ENCODE results near the gene SLC16A5. TPM values are rescaled to one million over a fixed set of nuclear protein-coding genes. Genes with fewer than 3 reads are reported as not detected.

SLC16A5 gene
- total RNA-seq, 2 experiments from 2014 or later = not detected

DNA sequence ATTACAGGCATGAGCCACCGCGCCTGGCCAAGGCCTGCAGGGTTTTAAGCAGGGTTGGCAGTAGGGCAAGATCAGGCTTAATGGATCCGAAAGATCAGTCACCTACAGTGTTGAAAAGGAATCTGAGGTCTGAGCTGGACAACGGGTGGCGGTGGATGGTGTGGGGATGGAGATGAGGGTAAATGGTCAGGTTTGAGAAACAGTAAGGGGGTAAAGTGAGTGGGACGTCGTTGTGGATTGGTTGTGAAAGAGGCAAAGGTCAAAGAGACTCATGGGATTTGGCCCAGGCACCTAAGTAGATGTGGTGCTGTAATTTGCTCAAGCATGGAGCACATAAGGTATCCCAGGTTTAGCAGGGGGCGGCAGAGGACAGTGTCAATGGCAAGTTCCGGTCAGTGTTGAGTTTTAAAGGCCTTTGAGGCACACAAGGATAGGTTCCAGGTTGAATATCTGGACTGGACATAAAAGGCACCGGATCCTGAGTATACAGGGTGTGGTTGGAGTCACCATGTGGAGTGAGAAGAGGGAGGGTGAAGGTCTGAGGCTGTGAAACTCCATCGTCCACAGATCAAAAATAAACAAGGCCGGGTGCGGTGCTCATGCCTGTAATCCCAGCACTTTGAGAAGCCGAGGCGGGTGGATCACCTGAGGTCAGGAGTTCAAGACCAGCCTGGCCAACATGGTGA lies 1.1 kb upstream of the SLC16A5 start:
- H3K79me2 ChIP-seq (ENCODE audit: insufficient read depth, low read depth, low read length) = no peaks in the 10 kb centered on the region
- H4K20me1 ChIP-seq (ENCODE audit: insufficient read depth, low read length) = no peaks in the 10 kb centered on the region
- CTCF ChIA-PET (ENCODE audit: unreplicated experiment) = no interaction called here
- no peaks in the 10 kb centered on the region for H3K36me3 ChIP-seq (ENCODE audit: insufficient read depth, low read length)
- no peaks in the 10 kb centered on the region for H3K9me2 ChIP-seq (ENCODE audit: insufficient read depth, low read length)
- intact Hi-C loops (cut with micrococcal nuclease; ENCODE audit: unreplicated experiment) = no loop called here
- H3K27ac ChIP-seq (ENCODE audit: low read depth, low read length, poor library complexity, severe bottlenecking) = no peak overlapping the region
- no peak for TF ChIP-seq EZH2phosphoT487 (IDR thresholded peaks at IDR 0.05; ENCODE audit: borderline replicate concordance, low read depth, low read length)
- TF ChIP-seq, protein P1, sequence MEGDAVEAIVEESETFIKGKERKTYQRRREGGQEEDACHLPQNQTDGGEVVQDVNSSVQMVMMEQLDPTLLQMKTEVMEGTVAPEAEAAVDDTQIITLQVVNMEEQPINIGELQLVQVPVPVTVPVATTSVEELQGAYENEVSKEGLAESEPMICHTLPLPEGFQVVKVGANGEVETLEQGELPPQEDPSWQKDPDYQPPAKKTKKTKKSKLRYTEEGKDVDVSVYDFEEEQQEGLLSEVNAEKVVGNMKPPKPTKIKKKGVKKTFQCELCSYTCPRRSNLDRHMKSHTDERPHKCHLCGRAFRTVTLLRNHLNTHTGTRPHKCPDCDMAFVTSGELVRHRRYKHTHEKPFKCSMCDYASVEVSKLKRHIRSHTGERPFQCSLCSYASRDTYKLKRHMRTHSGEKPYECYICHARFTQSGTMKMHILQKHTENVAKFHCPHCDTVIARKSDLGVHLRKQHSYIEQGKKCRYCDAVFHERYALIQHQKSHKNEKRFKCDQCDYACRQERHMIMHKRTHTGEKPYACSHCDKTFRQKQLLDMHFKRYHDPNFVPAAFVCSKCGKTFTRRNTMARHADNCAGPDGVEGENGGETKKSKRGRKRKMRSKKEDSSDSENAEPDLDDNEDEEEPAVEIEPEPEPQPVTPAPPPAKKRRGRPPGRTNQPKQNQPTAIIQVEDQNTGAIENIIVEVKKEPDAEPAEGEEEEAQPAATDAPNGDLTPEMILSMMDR (conservative IDR thresholded peaks at IDR 0.05; ENCODE audit: low read length) = no peak
- no peaks in the 10 kb centered on the region for H3K9me3 ChIP-seq (ENCODE audit: low read length)
- POLR2A ChIA-PET = no interaction called here
- no peak overlapping the region for H3K4me3 ChIP-seq (ENCODE audit: low read depth, low read length, poor library complexity, severe bottlenecking)
- BruUV-seq (replicated peaks) = no TSS peak
- no peak overlapping the region for H2AFZ ChIP-seq (ENCODE audit: low read length)
- H3K4me2 ChIP-seq (ENCODE audit: low read length) = no peak overlapping the region
- H3K4me1 ChIP-seq (ENCODE audit: insufficient read depth, low read length, poor library complexity, severe bottlenecking) = peaks cover 19% of the 10 kb centered on the region
- no peak for DNase-seq (ENCODE audit: low spot score)

DNA sequence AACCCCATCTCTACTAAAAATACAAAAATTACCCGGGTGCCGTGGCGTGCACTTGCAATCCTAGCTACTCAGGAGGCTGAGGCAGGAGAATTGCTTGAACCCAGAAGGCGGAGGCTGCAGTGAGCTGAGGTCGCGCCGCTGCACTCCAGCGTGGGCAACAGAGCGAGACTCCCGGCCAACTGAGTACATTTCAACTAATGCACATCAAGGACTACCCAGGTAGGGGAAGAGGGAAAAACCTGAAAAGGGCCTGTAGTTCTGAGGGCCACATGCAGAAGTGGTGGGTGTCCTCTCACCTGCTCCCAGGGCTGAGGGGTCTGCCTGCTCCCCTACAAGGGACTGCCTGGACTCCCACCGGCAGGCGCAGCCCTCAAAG lies 584 bp upstream of the SLC16A5 start:
- DNase-seq (ENCODE audit: low spot score) = no peak
- peak overlapping the region; percentile 10; the same call in 1 of the 2 replicates for H3K4me2 ChIP-seq (ENCODE audit: low read length)
- H3K79me2 ChIP-seq (ENCODE audit: insufficient read depth, low read depth, low read length) = no peaks in the 10 kb centered on the region
- no peaks in the 10 kb centered on the region for H3K9me3 ChIP-seq (ENCODE audit: low read length)
- H3K27ac ChIP-seq (ENCODE audit: low read depth, low read length, poor library complexity, severe bottlenecking) = no peak overlapping the region
- H3K36me3 ChIP-seq (ENCODE audit: insufficient read depth, low read length) = no peaks in the 10 kb centered on the region
- peaks cover 19% of the 10 kb centered on the region for H3K4me1 ChIP-seq (ENCODE audit: insufficient read depth, low read length, poor library complexity, severe bottlenecking)
- peak overlapping the region; percentile 64; the same call in 1 of the 2 replicates for H2AFZ ChIP-seq (ENCODE audit: low read length)
- TF ChIP-seq EZH2phosphoT487 (IDR thresholded peaks at IDR 0.05; ENCODE audit: borderline replicate concordance, low read depth, low read length) = no peak
- TF ChIP-seq, protein P1 (conservative IDR thresholded peaks at IDR 0.05; ENCODE audit: low read length) = no peak
- POLR2A ChIA-PET = no interaction called here
- intact Hi-C loops (cut with micrococcal nuclease; ENCODE audit: unreplicated experiment) = no loop called here
- CTCF ChIA-PET (ENCODE audit: unreplicated experiment) = no interaction called here
- no peaks in the 10 kb centered on the region for H4K20me1 ChIP-seq (ENCODE audit: insufficient read depth, low read length)
- no peak overlapping the region for H3K4me3 ChIP-seq (ENCODE audit: low read depth, low read length, poor library complexity, severe bottlenecking)
- BruUV-seq (replicated peaks) = no TSS peak
- no peaks in the 10 kb centered on the region for H3K9me2 ChIP-seq (ENCODE audit: insufficient read depth, low read length)

Measured in OCI-LY7 (cell line).